WTC11 (cell line): ENCODE data around the gene PDE1C.

Experiments used
- ATF1 ChIP-seq: sonication (generic); formaldehyde crosslinking; IDR thresholded peaks from 2 replicates; pipeline ENCODE4 v1.8.1; 2023; ENCODE audit warnings: mild to moderate bottlenecking, moderate library complexity, missing genetic modification reagents
- CBFB ChIP-seq: sonication (generic); formaldehyde crosslinking; IDR thresholded peaks from 2 replicates; pipeline ENCODE4 v1.8.1; 2022; ENCODE audit warnings: mild to moderate bottlenecking, low read depth, missing genetic modification reagents
- FOXJ3 ChIP-seq: sonication (generic); formaldehyde crosslinking; IDR thresholded peaks from 2 replicates; pipeline ENCODE4 v1.9.0; 2021; ENCODE audit warnings: missing genetic modification reagents, mild to moderate bottlenecking, borderline replicate concordance
- NR2C2 ChIP-seq: sonication (generic); formaldehyde crosslinking; IDR thresholded peaks from 2 replicates; pipeline ENCODE4 v1.8.0; 2022; ENCODE audit warnings: mild to moderate bottlenecking, missing genetic modification reagents
- SP1 ChIP-seq: sonication (generic); formaldehyde crosslinking; conservative IDR thresholded peaks from 2 replicates; pipeline ENCODE4 v1.8.1; 2022; ENCODE audit warnings: missing genetic modification reagents
- TEAD4 ChIP-seq: sonication (generic); formaldehyde crosslinking; IDR thresholded peaks from 2 replicates; pipeline ENCODE4 v1.8.0; 2022; ENCODE audit warnings: mild to moderate bottlenecking, missing genetic modification reagents
- ZNF121 ChIP-seq: sonication (generic); formaldehyde crosslinking; IDR thresholded peaks from 2 replicates; pipeline ENCODE4 v1.8.0; 2023; ENCODE audit warnings: missing genetic modification reagents
- TF ChIP-seq, protein P1 (sequence below): fragments of 200-600 bp; IDR thresholded peaks from 2 replicates; pipeline ENCODE4 v1.8.0; 2022; ENCODE audit warnings: antibody characterized with exemption
- TF ChIP-seq, protein P2 (sequence below): sonication (generic); formaldehyde crosslinking; IDR thresholded peaks from 2 replicates; pipeline ENCODE4 v1.8.1; 2022; ENCODE audit warnings: missing genetic modification reagents, borderline replicate concordance
- TF ChIP-seq, protein P3 (sequence below): sonication (generic); formaldehyde crosslinking; IDR thresholded peaks from 2 replicates; pipeline ENCODE4 v1.8.1; 2022; ENCODE audit warnings: low read depth, missing genetic modification reagents, borderline replicate concordance
- TF ChIP-seq, protein P4 (sequence below): sonication (generic); formaldehyde crosslinking; IDR thresholded peaks from 2 replicates; pipeline ENCODE4 v1.8.1; 2022; ENCODE audit warnings: mild to moderate bottlenecking, moderate library complexity, missing genetic modification reagents

DNA sequence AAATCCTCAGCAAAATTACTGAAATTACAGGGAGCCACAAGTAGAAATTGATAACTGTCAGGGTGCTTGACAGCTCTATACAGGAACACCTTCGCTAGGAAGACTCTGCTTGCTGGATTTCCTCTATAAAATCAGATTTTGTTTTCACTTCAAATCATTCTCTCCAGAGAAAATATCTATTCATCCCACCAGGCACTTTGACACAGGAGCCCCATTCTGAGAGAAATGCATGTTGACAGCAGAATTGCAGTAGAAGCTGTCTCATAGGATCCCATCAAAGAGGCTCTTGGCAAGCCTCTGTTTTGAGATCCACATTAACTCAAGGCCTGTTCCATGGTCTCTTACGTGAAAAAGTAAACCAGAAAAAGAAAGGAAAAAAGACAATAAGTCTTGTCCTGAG lies 116.8 kb downstream of the PDE1C start:
- TF ChIP-seq SP1 (CRISPR knock-in tag) (no peak), NR2C2 (CRISPR knock-in tag) (no peak), CBFB (CRISPR knock-in tag) (no peak), ZNF121 (no peak), ATF1 (CRISPR knock-in tag) (no peak), FOXJ3 (no peak), TEAD4 (CRISPR knock-in tag) (no peak)
- TF ChIP-seq, protein P1, sequence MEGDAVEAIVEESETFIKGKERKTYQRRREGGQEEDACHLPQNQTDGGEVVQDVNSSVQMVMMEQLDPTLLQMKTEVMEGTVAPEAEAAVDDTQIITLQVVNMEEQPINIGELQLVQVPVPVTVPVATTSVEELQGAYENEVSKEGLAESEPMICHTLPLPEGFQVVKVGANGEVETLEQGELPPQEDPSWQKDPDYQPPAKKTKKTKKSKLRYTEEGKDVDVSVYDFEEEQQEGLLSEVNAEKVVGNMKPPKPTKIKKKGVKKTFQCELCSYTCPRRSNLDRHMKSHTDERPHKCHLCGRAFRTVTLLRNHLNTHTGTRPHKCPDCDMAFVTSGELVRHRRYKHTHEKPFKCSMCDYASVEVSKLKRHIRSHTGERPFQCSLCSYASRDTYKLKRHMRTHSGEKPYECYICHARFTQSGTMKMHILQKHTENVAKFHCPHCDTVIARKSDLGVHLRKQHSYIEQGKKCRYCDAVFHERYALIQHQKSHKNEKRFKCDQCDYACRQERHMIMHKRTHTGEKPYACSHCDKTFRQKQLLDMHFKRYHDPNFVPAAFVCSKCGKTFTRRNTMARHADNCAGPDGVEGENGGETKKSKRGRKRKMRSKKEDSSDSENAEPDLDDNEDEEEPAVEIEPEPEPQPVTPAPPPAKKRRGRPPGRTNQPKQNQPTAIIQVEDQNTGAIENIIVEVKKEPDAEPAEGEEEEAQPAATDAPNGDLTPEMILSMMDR: no peak
- TF ChIP-seq, protein P2, sequence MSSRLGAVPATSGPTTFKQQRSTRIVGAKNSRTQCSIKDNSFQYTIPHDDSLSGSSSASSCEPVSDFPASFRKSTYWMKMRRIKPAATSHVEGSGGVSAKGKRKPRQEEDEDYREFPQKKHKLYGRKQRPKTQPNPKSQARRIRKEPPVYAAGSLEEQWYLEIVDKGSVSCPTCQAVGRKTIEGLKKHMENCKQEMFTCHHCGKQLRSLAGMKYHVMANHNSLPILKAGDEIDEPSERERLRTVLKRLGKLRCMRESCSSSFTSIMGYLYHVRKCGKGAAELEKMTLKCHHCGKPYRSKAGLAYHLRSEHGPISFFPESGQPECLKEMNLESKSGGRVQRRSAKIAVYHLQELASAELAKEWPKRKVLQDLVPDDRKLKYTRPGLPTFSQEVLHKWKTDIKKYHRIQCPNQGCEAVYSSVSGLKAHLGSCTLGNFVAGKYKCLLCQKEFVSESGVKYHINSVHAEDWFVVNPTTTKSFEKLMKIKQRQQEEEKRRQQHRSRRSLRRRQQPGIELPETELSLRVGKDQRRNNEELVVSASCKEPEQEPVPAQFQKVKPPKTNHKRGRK (CRISPR knock-in tag): no peak
- TF ChIP-seq, protein P3, sequence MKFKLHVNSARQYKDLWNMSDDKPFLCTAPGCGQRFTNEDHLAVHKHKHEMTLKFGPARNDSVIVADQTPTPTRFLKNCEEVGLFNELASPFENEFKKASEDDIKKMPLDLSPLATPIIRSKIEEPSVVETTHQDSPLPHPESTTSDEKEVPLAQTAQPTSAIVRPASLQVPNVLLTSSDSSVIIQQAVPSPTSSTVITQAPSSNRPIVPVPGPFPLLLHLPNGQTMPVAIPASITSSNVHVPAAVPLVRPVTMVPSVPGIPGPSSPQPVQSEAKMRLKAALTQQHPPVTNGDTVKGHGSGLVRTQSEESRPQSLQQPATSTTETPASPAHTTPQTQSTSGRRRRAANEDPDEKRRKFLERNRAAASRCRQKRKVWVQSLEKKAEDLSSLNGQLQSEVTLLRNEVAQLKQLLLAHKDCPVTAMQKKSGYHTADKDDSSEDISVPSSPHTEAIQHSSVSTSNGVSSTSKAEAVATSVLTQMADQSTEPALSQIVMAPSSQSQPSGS (CRISPR knock-in tag): no peak
- TF ChIP-seq, protein P4, sequence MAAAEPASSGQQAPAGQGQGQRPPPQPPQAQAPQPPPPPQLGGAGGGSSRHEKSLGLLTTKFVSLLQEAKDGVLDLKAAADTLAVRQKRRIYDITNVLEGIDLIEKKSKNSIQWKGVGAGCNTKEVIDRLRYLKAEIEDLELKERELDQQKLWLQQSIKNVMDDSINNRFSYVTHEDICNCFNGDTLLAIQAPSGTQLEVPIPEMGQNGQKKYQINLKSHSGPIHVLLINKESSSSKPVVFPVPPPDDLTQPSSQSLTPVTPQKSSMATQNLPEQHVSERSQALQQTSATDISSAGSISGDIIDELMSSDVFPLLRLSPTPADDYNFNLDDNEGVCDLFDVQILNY (CRISPR knock-in tag): no peak
